Activated T-helper 2 cell treated with anti-CD3 and anti-CD28 coated beads, Interferon-gamma antibody, Interleukin-2, Interleukin-4, amounts not matched to agents 10 μg/mL and 5 μg/mL and 100 μg/mL, durations not matched to agents 14 hours and 24 hours and 36 hours (primary cell): ENCODE results near the gene DHX34. TPM values are rescaled to one million over a fixed set of nuclear protein-coding genes. Genes with fewer than 3 reads are reported as not detected.
"Not testable (repeated sequence)": the region's sequence is repeated elsewhere in the genome, so short reads cannot be mapped to it uniquely, and the experiment has no call there.

Source experiments
- DNase-seq: peaks from one replicate; pipeline ENCODE4 v3.0.0; 2021; ENCODE audit warnings: low spot score
- H3K27ac Mint-ChIP-seq: one replicate; pipeline ENCODE4 v1.8.0; 2021; ENCODE audit warnings: mixed read lengths
- H3K27me3 Mint-ChIP-seq: one replicate; pipeline ENCODE4 v1.8.0; 2021; ENCODE audit warnings: low read depth, mixed read lengths
- H3K36me3 Mint-ChIP-seq: one replicate; pipeline ENCODE4 v1.8.0; 2021; ENCODE audit warnings: low read depth, mixed read lengths
- H3K4me1 Mint-ChIP-seq: one replicate; pipeline ENCODE4 v1.8.0; 2021; ENCODE audit warnings: low read depth, mixed read lengths
- H3K4me3 Mint-ChIP-seq: one replicate; pipeline ENCODE4 v1.8.0; 2021; ENCODE audit warnings: low read depth, mild to moderate bottlenecking, moderate library complexity, mixed read lengths
- H3K9me3 Mint-ChIP-seq: one replicate; pipeline ENCODE4 v1.8.0; 2021; ENCODE audit warnings: mixed read lengths
- intact Hi-C: fragments of 100-400 bp; cut with micrococcal nuclease; formaldehyde crosslinking; loops from one replicate; pipeline ENCODE4 v1.15.1; 2023
- total RNA-seq: library from RNA; stranded (reverse); gene quantifications from 2 replicates; pipeline ENCODE4 v1.2.3, GENCODE V29; 2022

Gene DHX34
- total RNA-seq, 1 donor from 2014 or later = 23.2 TPM

DNA sequence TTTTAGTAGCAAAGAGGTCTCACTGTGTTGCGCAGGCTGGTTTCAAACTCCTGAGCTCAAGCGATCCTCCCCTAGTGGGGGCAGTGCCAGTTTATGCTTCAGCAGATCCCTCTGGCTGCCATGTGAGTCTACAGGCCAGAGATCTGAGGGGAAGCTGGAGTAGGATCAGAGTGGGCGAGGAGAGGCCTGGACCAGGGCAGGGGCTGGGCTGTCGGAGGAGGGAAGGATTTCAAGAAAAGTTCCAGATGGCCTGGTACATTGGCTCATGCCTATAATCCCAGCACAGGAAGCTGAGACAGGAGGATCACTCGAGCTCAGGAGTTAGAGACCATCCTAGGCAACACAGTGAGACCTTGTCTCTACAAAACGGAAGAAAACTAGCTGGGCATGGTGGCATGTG lies 9.8 kb downstream of the DHX34 start:
- Mint-ChIP-seq H3K4me3 (no peak overlapping the region), H3K36me3 (peaks cover 82% of the 10 kb centered on the region), H3K27ac (no peak overlapping the region), H3K27me3 (no peaks in the 10 kb centered on the region), H3K9me3 (no peaks in the 10 kb centered on the region), H3K4me1 (peaks cover under 1% of the 10 kb centered on the region)
- intact Hi-C loops = no loop called here
- DNase-seq = no peak

DNA sequence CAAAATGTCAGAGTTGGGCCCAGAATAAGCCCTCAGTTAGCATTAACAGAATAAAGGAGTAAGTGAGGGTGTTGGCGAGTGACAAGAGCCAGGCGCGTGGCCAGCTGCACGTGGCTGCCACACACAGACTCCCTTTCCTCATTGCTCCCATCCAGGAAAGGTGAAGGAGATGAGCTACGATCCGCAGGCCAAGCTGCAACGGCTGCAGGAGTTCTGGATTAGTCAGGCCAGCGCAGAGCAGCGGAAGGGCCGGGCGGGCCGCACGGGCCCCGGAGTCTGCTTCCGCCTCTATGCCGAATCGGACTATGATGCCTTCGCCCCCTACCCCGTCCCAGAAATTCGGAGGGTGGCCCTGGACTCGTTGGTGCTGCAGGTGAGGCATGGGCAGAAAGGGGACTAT lies 13.2 kb downstream of the DHX34 start:
- Mint-ChIP-seq H3K27me3 (no peaks in the 10 kb centered on the region), H3K36me3 (peaks cover 74% of the 10 kb centered on the region), H3K4me1 (peaks cover 2% of the 10 kb centered on the region), H3K4me3 (no peak overlapping the region), H3K9me3 (no peaks in the 10 kb centered on the region), H3K27ac (no peak overlapping the region)
- no peak for DNase-seq
- intact Hi-C loops = no loop called here

DNA sequence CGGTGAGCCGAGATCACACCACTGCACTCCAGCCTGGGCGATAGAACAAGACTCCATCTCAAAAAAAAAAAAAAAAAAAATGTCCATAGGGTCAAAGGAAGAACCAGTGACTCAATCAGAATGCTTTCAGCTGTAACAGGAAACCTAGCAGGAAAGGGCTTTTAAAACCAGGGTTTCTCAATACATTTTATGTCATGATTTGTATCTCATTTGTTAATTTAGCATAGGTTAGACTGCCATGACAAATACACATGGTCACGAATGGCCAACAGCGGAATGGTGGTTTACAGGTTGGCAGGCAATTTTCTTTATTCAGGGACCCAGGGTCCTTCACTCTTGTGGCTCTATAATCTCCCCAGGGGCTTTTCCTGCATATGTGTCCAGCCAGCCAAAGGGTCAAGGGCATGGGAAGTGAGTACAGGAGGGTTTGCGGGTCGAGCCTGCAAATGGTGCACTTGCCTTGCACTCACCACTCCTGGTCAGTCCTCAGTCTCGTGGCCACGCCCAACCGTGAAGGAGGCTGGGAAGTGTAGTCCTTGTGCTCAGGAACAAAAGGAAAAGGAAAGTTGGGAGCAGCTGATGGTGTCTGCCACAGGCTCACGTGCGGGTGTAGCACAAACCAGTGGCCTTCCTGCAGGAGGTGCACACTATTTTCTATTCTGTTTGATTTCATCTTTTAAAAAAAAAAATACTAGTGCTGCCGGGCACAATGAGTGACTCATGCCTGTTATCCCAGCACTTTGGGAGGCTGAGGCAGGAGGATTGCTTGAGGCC lies 14.8 kb downstream of the DHX34 start:
- Mint-ChIP-seq H3K4me3 (no peak overlapping the region), H3K4me1 (peaks cover 2% of the 10 kb centered on the region), H3K27ac (no peak overlapping the region), H3K9me3 (no peaks in the 10 kb centered on the region), H3K27me3 (no peaks in the 10 kb centered on the region), H3K36me3 (peaks cover 63% of the 10 kb centered on the region)
- intact Hi-C loops = no loop called here
- no peak for DNase-seq

DNA sequence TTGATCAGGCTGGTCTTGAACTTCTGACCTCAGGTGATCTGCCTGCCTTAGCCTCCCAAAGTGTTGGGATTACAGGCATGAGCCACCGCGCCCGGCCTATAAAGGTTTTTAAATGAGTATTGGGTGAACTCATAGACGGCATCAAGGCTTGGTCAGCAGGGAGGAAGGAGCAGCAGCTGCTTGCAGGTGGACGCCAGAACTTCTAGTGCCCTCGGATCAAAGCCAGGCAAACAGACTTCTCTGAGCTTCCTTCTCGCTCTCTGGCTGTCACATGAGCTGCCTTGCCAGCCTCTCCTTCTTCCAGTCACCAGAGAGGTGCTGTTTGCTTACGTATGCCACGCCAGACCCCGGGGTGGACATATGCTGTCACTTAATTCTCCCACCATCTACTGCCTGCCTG lies 16.3 kb downstream of the DHX34 start:
- H3K9me3 Mint-ChIP-seq, H3K4me1 Mint-ChIP-seq, H3K27me3 Mint-ChIP-seq, intact Hi-C loops, DNase-seq, H3K4me3 Mint-ChIP-seq, H3K27ac Mint-ChIP-seq: not testable (repeated sequence)
- H3K36me3 Mint-ChIP-seq = peaks cover 61% of the 10 kb centered on the region

DNA sequence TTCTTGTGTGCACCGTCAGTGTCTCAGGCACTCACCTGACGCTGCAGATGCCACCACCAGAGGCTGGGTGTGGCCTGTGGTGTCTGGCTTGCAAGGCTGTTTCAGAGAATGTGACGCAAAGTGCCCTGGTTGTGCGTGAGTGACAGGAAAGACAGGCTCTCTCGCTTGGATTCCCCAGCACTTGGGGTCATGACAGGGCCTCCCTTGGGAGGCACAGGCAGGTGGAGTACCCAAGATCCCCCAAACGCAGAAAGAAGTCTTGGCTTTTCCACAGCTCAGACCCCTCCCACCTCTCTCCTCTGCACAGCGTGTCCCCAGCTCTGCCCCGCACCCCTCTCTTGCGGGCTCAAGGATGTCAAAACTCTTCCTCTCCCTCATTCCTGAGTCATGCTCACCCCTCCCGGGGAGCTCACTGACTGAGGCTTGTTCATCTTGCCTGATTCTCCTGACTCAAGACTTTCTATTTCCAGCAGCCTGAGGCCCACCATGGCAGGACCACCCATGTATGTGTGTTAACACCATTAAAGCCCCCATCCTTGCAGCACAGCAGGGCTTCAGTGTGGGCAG lies 21.0 kb downstream of the DHX34 start:
- Mint-ChIP-seq H3K27me3 (no peaks in the 10 kb centered on the region), H3K4me1 (no peaks in the 10 kb centered on the region), H3K4me3 (no peak overlapping the region), H3K9me3 (no peaks in the 10 kb centered on the region), H3K27ac (no peak overlapping the region), H3K36me3 (peaks cover 45% of the 10 kb centered on the region)
- no peak for DNase-seq
- intact Hi-C loops = no loop called here

DNA sequence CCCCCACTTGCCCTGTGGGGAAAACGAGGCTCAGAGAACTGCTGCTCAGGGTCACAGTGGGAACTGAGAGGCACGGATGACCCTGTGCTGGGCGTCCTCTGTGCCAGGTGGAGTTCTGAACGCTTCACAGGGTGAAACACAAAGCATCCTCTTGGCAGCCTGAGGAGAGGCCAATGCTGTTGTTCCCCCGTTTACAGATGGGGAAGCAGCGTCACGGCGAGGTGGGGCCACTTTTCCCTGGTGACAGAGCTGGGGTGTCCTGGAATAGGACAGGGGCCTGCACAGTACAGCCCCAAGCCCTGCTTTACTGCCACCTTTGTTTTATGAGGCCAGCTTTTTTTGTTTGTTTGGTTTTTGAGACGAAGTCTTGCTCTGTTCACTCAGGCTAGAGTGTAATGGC lies 22.1 kb downstream of the DHX34 start:
- H3K27ac Mint-ChIP-seq = no peak overlapping the region
- H3K4me3 Mint-ChIP-seq = no peak overlapping the region
- no peak for DNase-seq
- intact Hi-C loops = no loop called here
- no peaks in the 10 kb centered on the region for H3K9me3 Mint-ChIP-seq
- H3K36me3 Mint-ChIP-seq = peaks cover 41% of the 10 kb centered on the region
- no peaks in the 10 kb centered on the region for H3K4me1 Mint-ChIP-seq
- no peaks in the 10 kb centered on the region for H3K27me3 Mint-ChIP-seq

DNA sequence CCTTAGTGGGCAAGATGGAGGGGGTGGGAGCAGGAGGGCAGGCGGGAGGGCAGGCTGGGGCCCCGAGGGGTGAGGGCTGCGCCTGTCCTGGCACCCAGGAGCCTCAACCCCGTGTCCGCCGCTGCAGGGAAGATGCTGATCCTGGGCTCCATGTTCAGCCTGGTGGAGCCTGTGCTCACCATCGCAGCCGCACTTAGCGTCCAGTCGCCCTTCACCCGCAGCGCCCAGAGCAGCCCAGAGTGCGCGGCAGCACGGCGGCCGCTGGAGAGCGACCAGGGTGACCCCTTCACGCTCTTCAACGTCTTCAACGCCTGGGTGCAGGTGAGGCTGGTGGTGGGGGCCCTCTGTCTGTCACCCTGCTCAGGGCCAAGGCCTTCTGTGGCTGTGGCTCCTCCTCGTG lies 23.5 kb downstream of the DHX34 start:
- Mint-ChIP-seq H3K4me1 (no peaks in the 10 kb centered on the region), H3K4me3 (no peak overlapping the region), H3K27me3 (no peaks in the 10 kb centered on the region), H3K36me3 (peaks cover 33% of the 10 kb centered on the region), H3K27ac (no peak overlapping the region), H3K9me3 (no peaks in the 10 kb centered on the region)
- intact Hi-C loops = no loop called here
- no peak for DNase-seq

DNA sequence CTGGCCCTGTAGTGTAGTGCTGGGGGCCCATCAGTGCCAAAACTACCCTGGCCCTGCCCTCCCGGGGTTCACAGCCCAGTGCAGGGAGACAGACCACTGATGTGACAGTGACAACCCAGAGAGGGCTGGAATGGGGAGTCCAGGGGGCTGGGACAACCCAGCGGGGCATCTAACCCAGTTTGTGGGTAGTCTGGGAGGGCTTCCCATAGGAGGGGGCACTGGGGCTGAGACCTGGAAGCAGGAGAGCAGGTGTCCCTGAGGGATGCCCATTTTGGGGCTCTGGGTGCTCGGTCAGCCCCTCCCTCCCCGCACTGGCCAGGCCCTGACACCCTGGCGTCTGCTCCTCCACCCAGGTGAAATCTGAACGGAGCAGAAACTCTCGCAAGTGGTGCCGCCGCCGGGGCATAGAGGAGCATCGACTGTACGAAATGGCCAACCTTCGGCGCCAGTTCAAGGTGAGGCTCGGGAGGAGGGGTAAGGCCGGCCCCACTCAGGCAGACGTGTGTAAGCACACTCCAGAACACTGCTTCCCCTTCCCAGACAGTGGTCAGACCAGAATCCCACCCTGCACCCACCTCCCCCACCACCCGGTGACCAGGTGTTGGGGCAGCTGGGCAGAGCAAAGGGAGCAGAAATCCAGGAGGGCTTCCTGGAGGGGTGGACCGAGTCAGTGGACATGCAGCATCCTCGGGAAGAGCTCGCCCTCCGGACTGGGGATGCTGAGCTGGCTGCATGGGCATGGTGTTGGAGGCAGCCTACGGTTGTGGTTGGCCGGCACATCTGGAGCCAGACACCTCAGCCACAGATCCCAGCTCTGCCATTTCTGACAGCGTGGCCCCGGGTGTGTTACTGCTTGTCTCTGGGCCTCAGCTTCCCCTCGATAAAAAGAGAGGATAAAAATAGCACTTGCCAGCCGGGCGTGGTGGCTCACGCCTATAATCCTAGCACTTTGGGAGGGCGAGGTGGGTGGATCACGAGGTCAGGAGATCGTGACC lies 24.4 kb downstream of the DHX34 start:
- H3K27ac Mint-ChIP-seq = no peak overlapping the region
- DNase-seq = no peak
- H3K4me3 Mint-ChIP-seq = no peak overlapping the region
- H3K9me3 Mint-ChIP-seq = no peaks in the 10 kb centered on the region
- intact Hi-C loops = no loop called here
- H3K36me3 Mint-ChIP-seq = peaks cover 33% of the 10 kb centered on the region
- H3K27me3 Mint-ChIP-seq = no peaks in the 10 kb centered on the region
- no peaks in the 10 kb centered on the region for H3K4me1 Mint-ChIP-seq

DNA sequence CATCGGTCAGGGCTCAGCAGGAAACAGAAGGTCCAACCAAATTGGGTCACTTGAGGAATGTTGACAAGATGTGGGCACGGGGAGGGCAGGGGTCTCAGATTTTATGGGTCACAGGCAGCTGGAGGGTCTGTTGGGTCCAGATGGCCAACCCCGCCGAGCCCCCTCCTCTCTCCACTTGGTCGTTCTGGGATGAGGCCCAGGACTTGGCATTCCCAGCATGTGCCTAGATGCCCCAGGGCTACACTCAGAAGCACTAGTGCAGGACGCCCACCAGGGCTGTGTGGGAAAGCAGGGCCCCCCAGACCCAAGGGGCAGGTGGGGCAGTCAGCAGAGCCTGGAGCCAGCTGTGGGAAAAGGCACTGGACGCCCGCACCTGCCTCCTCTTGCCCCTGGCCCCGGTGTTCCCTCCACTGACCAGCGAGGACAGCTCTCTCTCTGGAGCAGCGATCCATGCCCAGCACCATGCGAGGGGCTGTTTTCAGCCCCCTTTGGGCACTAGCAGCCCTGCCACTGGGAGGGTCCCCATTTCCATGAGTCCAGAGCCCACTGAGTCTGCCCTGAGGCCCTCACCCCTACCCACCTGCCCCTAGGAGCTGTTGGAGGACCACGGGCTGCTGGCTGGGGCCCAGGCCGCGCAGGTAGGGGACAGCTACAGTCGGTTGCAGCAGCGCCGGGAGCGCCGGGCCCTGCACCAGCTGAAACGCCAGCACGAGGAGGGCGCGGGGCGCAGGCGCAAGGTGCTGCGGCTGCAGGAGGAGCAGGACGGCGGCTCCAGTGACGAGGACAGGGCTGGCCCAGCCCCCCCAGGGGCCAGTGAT lies 26.0 kb downstream of the DHX34 start:
- Mint-ChIP-seq H3K4me3 (no peak overlapping the region), H3K27ac (no peak overlapping the region), H3K9me3 (no peaks in the 10 kb centered on the region), H3K4me1 (no peaks in the 10 kb centered on the region), H3K27me3 (no peaks in the 10 kb centered on the region), H3K36me3 (peaks cover 22% of the 10 kb centered on the region)
- intact Hi-C loops = no loop called here
- DNase-seq = no peak

DNA sequence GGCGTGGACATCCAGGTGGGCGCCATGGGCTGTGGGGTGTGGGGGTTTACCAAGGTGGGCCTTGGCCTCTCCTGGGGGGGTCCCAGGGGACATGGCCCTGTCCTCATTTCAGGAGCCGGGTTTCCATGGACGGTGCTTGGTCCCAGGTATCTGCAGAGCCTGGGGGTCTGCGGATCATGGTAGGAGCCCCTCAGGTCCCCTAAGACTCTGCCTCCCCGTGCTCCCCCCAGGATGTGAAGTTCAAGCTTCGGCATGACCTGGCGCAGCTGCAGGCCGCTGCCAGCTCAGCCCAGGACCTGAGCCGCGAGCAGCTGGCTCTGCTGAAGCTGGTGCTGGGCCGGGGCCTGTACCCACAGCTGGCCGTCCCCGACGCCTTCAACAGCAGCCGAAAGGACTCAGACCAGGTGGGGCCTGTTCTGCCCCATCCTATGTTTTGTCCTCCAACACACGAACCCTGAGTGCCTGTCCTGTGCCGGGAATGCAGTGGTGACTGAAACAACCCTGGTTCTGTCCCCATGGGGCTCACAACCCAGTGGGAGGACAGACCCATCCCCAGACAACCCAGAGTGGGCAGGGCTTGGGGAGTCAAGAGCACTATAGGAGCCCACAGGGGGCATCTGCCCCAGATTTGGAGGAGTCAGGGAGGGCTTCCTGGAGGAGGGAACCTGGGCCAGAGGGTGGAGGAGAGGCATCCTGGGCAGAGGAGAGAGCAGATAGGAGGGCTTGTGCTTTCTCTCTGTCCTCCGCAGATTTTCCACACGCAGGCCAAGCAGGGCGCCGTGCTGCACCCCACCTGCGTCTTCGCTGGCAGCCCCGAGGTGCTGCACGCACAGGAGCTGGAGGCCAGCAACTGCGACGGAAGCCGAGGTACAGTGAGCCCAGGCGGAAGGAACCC lies 26.8 kb downstream of the DHX34 start:
- Mint-ChIP-seq H3K36me3 (peaks cover 25% of the 10 kb centered on the region), H3K4me1 (no peaks in the 10 kb centered on the region), H3K27ac (no peak overlapping the region), H3K9me3 (no peaks in the 10 kb centered on the region), H3K27me3 (no peaks in the 10 kb centered on the region), H3K4me3 (no peak overlapping the region)
- DNase-seq = no peak
- intact Hi-C loops = no loop called here

DNA sequence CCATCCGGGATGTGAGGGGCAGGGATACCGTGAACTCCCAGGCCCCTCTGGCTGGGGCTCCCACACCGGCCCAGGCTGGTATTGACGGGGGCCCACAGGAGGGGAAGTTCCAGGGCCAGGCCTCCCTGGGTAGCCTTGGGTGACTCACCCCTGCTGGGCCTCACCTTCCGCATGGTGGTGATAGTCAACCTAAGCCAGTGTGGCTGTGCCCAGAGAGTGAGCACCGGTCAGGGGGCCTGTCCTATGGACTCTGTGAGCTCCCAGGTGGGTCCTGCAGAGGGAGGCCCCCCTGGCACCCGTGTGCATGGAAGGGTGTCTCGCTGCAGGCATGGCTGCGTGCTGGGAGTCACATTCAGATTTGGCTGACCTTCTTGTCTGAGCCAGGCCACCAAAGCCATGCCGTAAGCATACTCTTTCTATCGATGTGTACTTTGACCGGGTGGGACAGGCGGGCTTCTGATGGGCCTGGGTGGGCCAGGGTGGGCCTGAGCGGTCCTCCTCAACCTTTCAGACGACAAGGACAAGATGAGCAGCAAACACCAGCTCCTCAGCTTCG lies 27.6 kb downstream of the DHX34 start:
- Mint-ChIP-seq H3K27me3 (no peaks in the 10 kb centered on the region), H3K4me3 (no peak overlapping the region), H3K36me3 (peaks cover 27% of the 10 kb centered on the region), H3K9me3 (no peaks in the 10 kb centered on the region), H3K4me1 (peaks cover 5% of the 10 kb centered on the region), H3K27ac (no peak overlapping the region)
- intact Hi-C loops = no loop called here
- no peak for DNase-seq
